Measurements from ENCODE around the gene NOTCH1. TPM values are rescaled to one million over a fixed set of nuclear protein-coding genes. Genes with fewer than 3 reads are reported as not detected.

The NOTCH1 gene
- total RNA-seq, 2 donors from 2014 or later, result 49.3 to 99.4 TPM

- intact Hi-C loops (cut with DNase I), result loop anchor here (5.0 kb wide), 1 partner anchor 72 kb away; the partner anchor contains the start of genes ENTR1 and PMPCA
- H3K4me1 ChIP-seq, result peaks cover 18% of the 10 kb centered on the region
- H3K9me3 ChIP-seq, result no peaks in the 10 kb centered on the region
- peak overlapping the region; percentile 68 for H3K4me3 ChIP-seq
- TF ChIP-seq CTCF (IDR thresholded peaks at IDR 0.05), result no peak
- no peaks in the 10 kb centered on the region for H3K27me3 ChIP-seq
- peak overlapping the region; percentile 99 for H3K27ac ChIP-seq
- peak overlapping the region; percentile 60 to 85 for H3K9ac ChIP-seq (ENCODE audit: low read depth in 2 of 2, low read length in 2 of 2)
- H3K36me3 ChIP-seq, result no peaks in the 10 kb centered on the region
- DNase-seq, result peak; percentile 57
These were observed 61.4 kb downstream of the NOTCH1 start for GRCh38 chr9:136484153-136485048.

GRCh38 chr9:136483589-136484152 is 62.2 kb downstream of the NOTCH1 start:
- H3K9ac ChIP-seq (ENCODE audit: low read depth in 2 of 2, low read length in 2 of 2), result peak overlapping the region; percentile 75 to 85
- intact Hi-C loops (cut with DNase I), result loop anchor here (5.0 kb wide), 1 partner anchor 71 kb away; the partner anchor contains the start of genes ENTR1 and PMPCA
- peak overlapping the region; percentile 68 for H3K4me3 ChIP-seq
- H3K36me3 ChIP-seq, result no peaks in the 10 kb centered on the region
- no peaks in the 10 kb centered on the region for H3K27me3 ChIP-seq
- DNase-seq, result peak; percentile 94
- peak overlapping the region; percentile 99 for H3K27ac ChIP-seq
- TF ChIP-seq CTCF (IDR thresholded peaks at IDR 0.05), result no peak
- peaks cover 18% of the 10 kb centered on the region for H3K4me1 ChIP-seq
- no peaks in the 10 kb centered on the region for H3K9me3 ChIP-seq

GRCh38 chr9:136482793-136483588 is 62.9 kb downstream of the NOTCH1 start, which contains the start of gene SEC16A:
Gene SEC16A (minus strand): TSS chr9:136483040. CDS start chr9:136477615, 5,425 bp downstream.
- Histone ChIP-seq H3K4me3 (peak within 1 kb of the TSS; percentile 96), H3K9me3 (no peaks in the 10 kb centered on the region), H3K36me3 (no peaks in the 10 kb centered on the region), H3K4me1 (peaks cover 18% of the 10 kb centered on the region), H3K9ac (ENCODE audit: low read depth in 2 of 2, low read length in 2 of 2) (peak within 1 kb of the TSS; percentile 85 to 97), H3K27ac (peak within 1 kb of the TSS; percentile 99), H3K27me3 (no peaks in the 10 kb centered on the region)
- intact Hi-C loops (cut with DNase I), result loop anchor here (5.0 kb wide), 1 partner anchor 71 kb away; the partner anchor contains the start of genes ENTR1 and PMPCA
- DNase-seq, result peak; percentile 100
- TF ChIP-seq CTCF (IDR thresholded peaks at IDR 0.05), result no peak

- intact Hi-C loops (cut with DNase I), result loop anchor here (5.0 kb wide), 1 partner anchor 70 kb away; the partner anchor contains the start of genes ENTR1 and PMPCA
- TF ChIP-seq CTCF (IDR thresholded peaks at IDR 0.05), result no peak
- Histone ChIP-seq H3K9ac (ENCODE audit: low read depth in 2 of 2, low read length in 2 of 2) (peak overlapping the region; percentile 75 to 97), H3K27ac (peak overlapping the region; percentile 92), H3K36me3 (peaks cover 2% of the 10 kb centered on the region), H3K4me1 (peaks cover 18% of the 10 kb centered on the region), H3K27me3 (no peaks in the 10 kb centered on the region), H3K4me3 (peak overlapping the region; percentile 96), H3K9me3 (no peaks in the 10 kb centered on the region)
- peak; percentile 36 for DNase-seq
These were observed 63.6 kb downstream of the NOTCH1 start for GRCh38 chr9:136482046-136482792.

All from colonic mucosa (tissue), 4 donors.